Panc1 (cell line): ENCODE results near the gene AP3S1. TPM values are rescaled to one million over a fixed set of nuclear protein-coding genes. Genes with fewer than 3 reads are reported as not detected.

ENCODE experiments used
- ATAC-seq: fragments of 200-7000 bp; cut with Tn5 transposase; 2 replicates; pipeline ENCODE4 v1.9.1; 2020; ENCODE audit warnings: mild to moderate bottlenecking, moderate library complexity
- BruUV-seq: library from RNA; stranded (reverse); fragments of 400-500 nt; replicated peaks from 2 replicates; lab custom pipeline; 2021; lab: Mats Ljungman, UMichigan
- CTCF ChIA-PET: fragments of 300-600 bp; sonication (Branson Sonifier 250); formaldehyde crosslinking; loops from one replicate; lab custom pipeline; 2022; ENCODE audit warnings: antibody characterized with exemption; lab: Charles Lee
- POLR2A ChIA-PET: fragments of 300-600 bp; sonication (Branson Sonifier 250); formaldehyde crosslinking; loops from one replicate; lab custom pipeline; 2022; ENCODE audit warnings: antibody characterized with exemption; lab: Charles Lee
- DNase-seq: peaks from one replicate; pipeline ENCODE4 v3.0.0-alpha.2; 2010; ENCODE audit warnings: low read depth, low spot score
- H3K27ac ChIP-seq: 2 replicates; pipeline ENCODE4 v1.5.1; 2011; ENCODE audit warnings: mild to moderate bottlenecking, low read length, inconsistent platforms
- H3K27me3 ChIP-seq: fragments of 200-500 bp; sonication (Bioruptor generic); 2 replicates; pipeline ENCODE4 v1.6.0; 2014; ENCODE audit warnings: low read length, inconsistent platforms; ENCODE audit not compliant: control insufficient read depth, insufficient read depth
- H3K36me3 ChIP-seq: fragments of 200-500 bp; sonication (Bioruptor generic); 2 replicates; pipeline ENCODE4 v1.5.1; 2014; ENCODE audit warnings: inconsistent platforms, mild to moderate bottlenecking, low read length, moderate library complexity; ENCODE audit not compliant: control insufficient read depth, insufficient read depth
- H3K4me1 ChIP-seq: 2 replicates; pipeline ENCODE4 v1.5.1; 2011; ENCODE audit warnings: inconsistent platforms, mild to moderate bottlenecking, low read length, moderate library complexity; ENCODE audit not compliant: control insufficient read depth, insufficient read depth
- H3K4me3 ChIP-seq, 2 experiments: 2 replicates each; pipeline ENCODE4 v1.5.1; 2011 to 2012; ENCODE audit warnings: low read depth in 2 of 2, low read length in 2 of 2, mild to moderate bottlenecking in 2 of 2, inconsistent platforms in 1 of 2, moderate library complexity in 1 of 2
- H3K9me3 ChIP-seq: fragments of 200-500 bp; sonication (Bioruptor generic); 2 replicates; pipeline ENCODE4 v1.5.1; 2014; ENCODE audit warnings: low read depth, mild to moderate bottlenecking, inconsistent platforms, low read length, moderate library complexity; ENCODE audit not compliant: control insufficient read depth, insufficient read depth
- POLR2AphosphoS5 ChIP-seq: IDR thresholded peaks from 2 replicates; pipeline ENCODE4 v1.6.1; 2012; ENCODE audit warnings: mild to moderate bottlenecking, low read depth, low read length, moderate library complexity
- SIN3A ChIP-seq: IDR thresholded peaks from 2 replicates; pipeline ENCODE4 v1.6.1; 2012; ENCODE audit warnings: low read depth, mild to moderate bottlenecking, low read length, moderate library complexity, borderline replicate concordance; ENCODE audit not compliant: insufficient read depth
- TCF7L2 ChIP-seq: IDR thresholded peaks from 2 replicates; pipeline ENCODE4 v1.6.1; 2011; ENCODE audit warnings: mild to moderate bottlenecking, low read depth, low read length, inconsistent platforms
- in situ Hi-C: cut with HindIII; loops from 2 replicates; pipeline ENCODE4 v1.10.0; 2016; ENCODE audit warnings: low sequenced_read_pairs, low pct_unique_long_range_greater_than_20kb
- intact Hi-C: fragments of 100-400 bp; cut with micrococcal nuclease; formaldehyde crosslinking; loops from one replicate; pipeline ENCODE4 v1.10.0; 2022; ENCODE audit not compliant: unreplicated experiment
- total RNA-seq: library from RNA; stranded (reverse); gene quantifications from one replicate; pipeline ENCODE4 v1.2.1, GENCODE V29; 2021; ENCODE audit not compliant: unreplicated experiment
- TF ChIP-seq, protein P1 (sequence below): fragments of 450-650 bp; IDR thresholded peaks from 2 replicates; pipeline ENCODE4 v1.5.1; 2017; ENCODE audit warnings: mild to moderate bottlenecking
- TF ChIP-seq, protein P2 (sequence below), 2 experiments: IDR thresholded peaks; 2 replicates each; pipeline ENCODE4 v1.6.1; 2011 to 2012; ENCODE audit warnings: low read depth in 2 of 2, control low read depth in 1 of 2, low read length in 1 of 2, mild to moderate bottlenecking in 1 of 2, moderate library complexity in 1 of 2; ENCODE audit not compliant: insufficient read depth in 1 of 2

The AP3S1 gene
- total RNA-seq, 1 experiment from 2014 or later = 88.8 TPM

DNA sequence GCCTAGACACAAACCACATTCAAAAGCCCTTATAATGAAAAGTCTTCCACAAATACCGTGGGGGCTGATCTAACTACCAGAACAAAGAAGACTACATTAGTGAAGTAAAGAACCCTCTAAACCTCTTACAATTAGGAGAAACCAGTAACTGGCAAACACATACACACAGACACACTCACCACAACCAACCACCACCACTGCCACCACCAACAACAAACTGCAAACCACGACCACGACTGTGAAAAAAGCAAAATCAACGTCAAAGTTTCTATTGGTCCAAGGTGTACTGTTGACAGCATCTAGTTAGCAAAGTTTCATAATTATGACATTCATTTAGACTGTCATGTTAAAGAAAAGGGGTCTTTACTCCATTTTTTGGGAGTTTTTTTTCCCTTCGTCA, 28.0 kb upstream of the AP3S1 start:
- Histone ChIP-seq H3K36me3 (no peaks in the 10 kb centered on the region), H3K27ac (no peak overlapping the region), H3K9me3 (no peaks in the 10 kb centered on the region), H3K4me1 (no peaks in the 10 kb centered on the region), H3K4me3 (no peak overlapping the region), H3K27me3 (peaks cover 5% of the 10 kb centered on the region)
- intact Hi-C loops (no loop called here), in situ Hi-C loops (no loop called here)
- ChIA-PET POLR2A (no interaction called here), CTCF (interaction anchor here (0.7 kb wide), 1 partner anchor 343 kb away, joined by 3 read pairs; no protein-coding TSS in a partner anchor)
- TF ChIP-seq, protein P1, sequence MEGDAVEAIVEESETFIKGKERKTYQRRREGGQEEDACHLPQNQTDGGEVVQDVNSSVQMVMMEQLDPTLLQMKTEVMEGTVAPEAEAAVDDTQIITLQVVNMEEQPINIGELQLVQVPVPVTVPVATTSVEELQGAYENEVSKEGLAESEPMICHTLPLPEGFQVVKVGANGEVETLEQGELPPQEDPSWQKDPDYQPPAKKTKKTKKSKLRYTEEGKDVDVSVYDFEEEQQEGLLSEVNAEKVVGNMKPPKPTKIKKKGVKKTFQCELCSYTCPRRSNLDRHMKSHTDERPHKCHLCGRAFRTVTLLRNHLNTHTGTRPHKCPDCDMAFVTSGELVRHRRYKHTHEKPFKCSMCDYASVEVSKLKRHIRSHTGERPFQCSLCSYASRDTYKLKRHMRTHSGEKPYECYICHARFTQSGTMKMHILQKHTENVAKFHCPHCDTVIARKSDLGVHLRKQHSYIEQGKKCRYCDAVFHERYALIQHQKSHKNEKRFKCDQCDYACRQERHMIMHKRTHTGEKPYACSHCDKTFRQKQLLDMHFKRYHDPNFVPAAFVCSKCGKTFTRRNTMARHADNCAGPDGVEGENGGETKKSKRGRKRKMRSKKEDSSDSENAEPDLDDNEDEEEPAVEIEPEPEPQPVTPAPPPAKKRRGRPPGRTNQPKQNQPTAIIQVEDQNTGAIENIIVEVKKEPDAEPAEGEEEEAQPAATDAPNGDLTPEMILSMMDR = no peak
- TF ChIP-seq, protein P2, sequence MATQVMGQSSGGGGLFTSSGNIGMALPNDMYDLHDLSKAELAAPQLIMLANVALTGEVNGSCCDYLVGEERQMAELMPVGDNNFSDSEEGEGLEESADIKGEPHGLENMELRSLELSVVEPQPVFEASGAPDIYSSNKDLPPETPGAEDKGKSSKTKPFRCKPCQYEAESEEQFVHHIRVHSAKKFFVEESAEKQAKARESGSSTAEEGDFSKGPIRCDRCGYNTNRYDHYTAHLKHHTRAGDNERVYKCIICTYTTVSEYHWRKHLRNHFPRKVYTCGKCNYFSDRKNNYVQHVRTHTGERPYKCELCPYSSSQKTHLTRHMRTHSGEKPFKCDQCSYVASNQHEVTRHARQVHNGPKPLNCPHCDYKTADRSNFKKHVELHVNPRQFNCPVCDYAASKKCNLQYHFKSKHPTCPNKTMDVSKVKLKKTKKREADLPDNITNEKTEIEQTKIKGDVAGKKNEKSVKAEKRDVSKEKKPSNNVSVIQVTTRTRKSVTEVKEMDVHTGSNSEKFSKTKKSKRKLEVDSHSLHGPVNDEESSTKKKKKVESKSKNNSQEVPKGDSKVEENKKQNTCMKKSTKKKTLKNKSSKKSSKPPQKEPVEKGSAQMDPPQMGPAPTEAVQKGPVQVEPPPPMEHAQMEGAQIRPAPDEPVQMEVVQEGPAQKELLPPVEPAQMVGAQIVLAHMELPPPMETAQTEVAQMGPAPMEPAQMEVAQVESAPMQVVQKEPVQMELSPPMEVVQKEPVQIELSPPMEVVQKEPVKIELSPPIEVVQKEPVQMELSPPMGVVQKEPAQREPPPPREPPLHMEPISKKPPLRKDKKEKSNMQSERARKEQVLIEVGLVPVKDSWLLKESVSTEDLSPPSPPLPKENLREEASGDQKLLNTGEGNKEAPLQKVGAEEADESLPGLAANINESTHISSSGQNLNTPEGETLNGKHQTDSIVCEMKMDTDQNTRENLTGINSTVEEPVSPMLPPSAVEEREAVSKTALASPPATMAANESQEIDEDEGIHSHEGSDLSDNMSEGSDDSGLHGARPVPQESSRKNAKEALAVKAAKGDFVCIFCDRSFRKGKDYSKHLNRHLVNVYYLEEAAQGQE (IDR thresholded peaks at IDR 0.05; ENCODE audit: insufficient read depth in 1 of 2, low read depth in 2 of 2, low read length in 1 of 2) = no peak
- TF ChIP-seq POLR2AphosphoS5 (no peak), SIN3A (no peak), TCF7L2 (no peak)
- ATAC-seq = no peak
- no peak for DNase-seq
- BruUV-seq = no TSS peak

DNA sequence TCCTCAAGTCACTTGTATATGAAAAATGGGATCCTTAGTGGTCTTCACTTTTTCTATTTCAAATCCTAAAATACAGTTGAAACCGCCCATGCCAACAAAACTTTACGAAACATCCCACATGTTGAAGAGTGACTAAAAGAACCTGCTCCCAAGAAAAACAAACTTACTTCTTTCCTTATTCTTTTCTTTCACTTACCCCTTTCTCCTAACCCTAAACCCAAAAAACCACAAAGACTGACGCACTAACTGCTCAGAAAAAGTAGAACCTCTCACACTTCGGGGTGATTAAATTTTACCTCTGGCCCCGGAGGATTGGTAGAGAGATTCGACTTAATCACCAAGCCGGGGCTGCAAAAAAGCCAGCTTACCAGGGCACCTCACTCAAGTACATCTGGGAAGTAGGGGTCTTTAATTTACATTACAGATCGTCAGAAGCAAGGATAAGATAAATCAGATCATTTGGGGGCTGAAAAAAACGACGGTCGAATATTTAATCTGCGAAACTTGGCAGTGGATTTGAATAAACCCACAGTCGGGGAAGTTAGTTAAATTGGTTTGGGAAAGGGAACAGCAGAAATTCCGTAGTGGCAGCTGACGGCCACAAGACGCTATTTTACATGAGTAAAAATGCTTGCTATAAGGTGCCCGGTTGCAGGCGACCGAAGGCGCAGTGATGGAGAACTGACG, 26.6 kb upstream of the AP3S1 start:
- DNase-seq = no peak
- TF ChIP-seq TCF7L2 (no peak), SIN3A (no peak), POLR2AphosphoS5 (no peak)
- TF ChIP-seq, protein P1 = no peak
- TF ChIP-seq, protein P2 (IDR thresholded peaks at IDR 0.05; ENCODE audit: insufficient read depth in 1 of 2, low read depth in 2 of 2, low read length in 1 of 2) = no peak
- no peaks in the 10 kb centered on the region for H3K4me1 ChIP-seq
- H3K27me3 ChIP-seq = peaks cover 5% of the 10 kb centered on the region
- no peaks in the 10 kb centered on the region for H3K36me3 ChIP-seq
- intact Hi-C loops (no loop called here), in situ Hi-C loops (no loop called here)
- ChIA-PET CTCF (no interaction called here), POLR2A (no interaction called here)
- no peak for ATAC-seq
- no peak overlapping the region for H3K27ac ChIP-seq
- no peak overlapping the region for H3K4me3 ChIP-seq
- BruUV-seq = no TSS peak
- no peaks in the 10 kb centered on the region for H3K9me3 ChIP-seq
